Breast epithelium (tissue), 3 donors: Measurements from ENCODE around the gene INSIG2.

Experiments used
- POLR2A ChIP-seq: fragments of 450-650 bp; IDR thresholded peaks from one replicate; pipeline ENCODE4 v1.6.1; 2016; ENCODE audit warnings: antibody characterized with exemption, mild to moderate bottlenecking, moderate library complexity
- TF ChIP-seq, protein P1 (sequence below), 3 donors: fragments of 450-650 bp; IDR thresholded peaks; one replicate each; pipeline ENCODE4 v1.5.1; 2016 to 2017; ENCODE audit warnings: antibody characterized with exemption in 3 of 3, mild to moderate bottlenecking in 3 of 3, moderate library complexity in 3 of 3

DNA sequence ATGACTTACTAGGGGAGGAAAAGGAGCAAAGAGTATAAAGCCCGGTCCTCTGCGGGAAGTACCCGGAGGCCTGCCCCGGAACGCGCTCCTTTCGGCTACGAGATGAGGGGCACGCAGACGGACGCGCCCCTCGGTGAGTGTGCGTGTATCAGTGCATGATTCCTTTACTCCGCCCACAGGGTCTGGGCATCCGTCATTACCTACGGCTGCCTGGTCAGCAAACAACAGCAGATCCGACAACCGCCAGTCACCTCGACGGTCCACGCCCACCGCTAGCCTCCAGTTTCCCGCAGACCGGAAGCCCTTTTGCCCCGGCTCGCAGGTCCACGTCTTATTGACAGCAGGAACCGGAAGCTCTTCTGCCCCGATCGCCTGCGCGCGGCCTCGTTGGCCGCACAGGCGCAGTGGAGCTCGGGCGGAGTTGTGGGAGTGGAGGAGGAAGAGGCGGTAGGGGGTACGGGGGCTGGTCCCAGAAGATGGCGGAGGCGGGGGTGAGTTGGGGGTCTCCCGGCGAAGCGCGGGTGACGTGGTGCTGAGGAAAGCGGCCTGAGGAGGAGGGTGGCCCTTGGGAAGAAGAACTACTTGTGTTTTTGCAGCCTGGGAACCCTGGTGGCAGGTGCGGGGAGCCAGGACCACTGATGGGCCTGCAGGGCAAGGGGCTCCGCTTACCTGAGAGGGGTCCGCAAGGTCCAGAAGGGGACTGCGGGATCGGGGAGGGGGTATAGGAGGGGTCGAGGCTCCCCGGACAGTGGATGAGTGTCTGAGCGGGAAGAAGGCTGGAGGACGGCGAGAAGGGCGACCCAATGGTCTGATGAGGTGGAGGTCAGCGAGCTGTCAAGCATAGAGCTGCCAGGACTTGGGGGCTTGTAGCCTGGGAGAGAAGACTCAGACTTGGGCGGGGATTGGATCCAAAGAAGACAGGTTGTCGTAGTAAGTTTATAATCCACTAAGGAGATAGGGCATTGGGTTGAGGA is at the start of gene INSIG2:
- TF ChIP-seq, protein P1, sequence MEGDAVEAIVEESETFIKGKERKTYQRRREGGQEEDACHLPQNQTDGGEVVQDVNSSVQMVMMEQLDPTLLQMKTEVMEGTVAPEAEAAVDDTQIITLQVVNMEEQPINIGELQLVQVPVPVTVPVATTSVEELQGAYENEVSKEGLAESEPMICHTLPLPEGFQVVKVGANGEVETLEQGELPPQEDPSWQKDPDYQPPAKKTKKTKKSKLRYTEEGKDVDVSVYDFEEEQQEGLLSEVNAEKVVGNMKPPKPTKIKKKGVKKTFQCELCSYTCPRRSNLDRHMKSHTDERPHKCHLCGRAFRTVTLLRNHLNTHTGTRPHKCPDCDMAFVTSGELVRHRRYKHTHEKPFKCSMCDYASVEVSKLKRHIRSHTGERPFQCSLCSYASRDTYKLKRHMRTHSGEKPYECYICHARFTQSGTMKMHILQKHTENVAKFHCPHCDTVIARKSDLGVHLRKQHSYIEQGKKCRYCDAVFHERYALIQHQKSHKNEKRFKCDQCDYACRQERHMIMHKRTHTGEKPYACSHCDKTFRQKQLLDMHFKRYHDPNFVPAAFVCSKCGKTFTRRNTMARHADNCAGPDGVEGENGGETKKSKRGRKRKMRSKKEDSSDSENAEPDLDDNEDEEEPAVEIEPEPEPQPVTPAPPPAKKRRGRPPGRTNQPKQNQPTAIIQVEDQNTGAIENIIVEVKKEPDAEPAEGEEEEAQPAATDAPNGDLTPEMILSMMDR (IDR thresholded peaks at IDR 0.05) = no peak
- peak; percentile 46 for TF ChIP-seq POLR2A
